Measurements from ENCODE around the gene EMCN. TPM values are rescaled to one million over a fixed set of nuclear protein-coding genes. Genes with fewer than 3 reads are reported as not detected.

EMCN gene
- total RNA-seq, 1 experiment from 2014 or later: not detected

GRCh38 chr4:100540131-100540530 is 22.3 kb upstream of the EMCN start:
- intact Hi-C loops (cut with micrococcal nuclease; ENCODE audit: unreplicated experiment) (no loop called here), in situ Hi-C loops (cut with HindIII; ENCODE audit: low pct_unique_long_range_greater_than_20kb, low sequenced_read_pairs) (no loop called here)
- DNase-seq (ENCODE audit: low read depth, low spot score): no peak
- CTCF ChIA-PET: no interaction called here
- H3K36me3 ChIP-seq (ENCODE audit: control insufficient read depth, insufficient read depth, low read length): no peaks in the 10 kb centered on the region
- no peak overlapping the region for H3K27ac ChIP-seq (ENCODE audit: low read length)
- no TSS peak for BruUV-seq (replicated peaks)
- H3K27me3 ChIP-seq (ENCODE audit: control insufficient read depth, insufficient read depth, low read length): no peaks in the 10 kb centered on the region
- no peak overlapping the region for H3K4me3 ChIP-seq (ENCODE audit: low read depth in 2 of 2, low read length in 2 of 2)
- TF ChIP-seq REST (IDR thresholded peaks at IDR 0.05; ENCODE audit: insufficient read depth in 1 of 2, low read depth in 2 of 2, low read length in 1 of 2) (no peak), SIN3A (IDR thresholded peaks at IDR 0.05; ENCODE audit: borderline replicate concordance, insufficient read depth, low read depth, low read length) (no peak), TCF7L2 (IDR thresholded peaks at IDR 0.05; ENCODE audit: low read depth, low read length) (no peak)
- TF ChIP-seq, protein P1, sequence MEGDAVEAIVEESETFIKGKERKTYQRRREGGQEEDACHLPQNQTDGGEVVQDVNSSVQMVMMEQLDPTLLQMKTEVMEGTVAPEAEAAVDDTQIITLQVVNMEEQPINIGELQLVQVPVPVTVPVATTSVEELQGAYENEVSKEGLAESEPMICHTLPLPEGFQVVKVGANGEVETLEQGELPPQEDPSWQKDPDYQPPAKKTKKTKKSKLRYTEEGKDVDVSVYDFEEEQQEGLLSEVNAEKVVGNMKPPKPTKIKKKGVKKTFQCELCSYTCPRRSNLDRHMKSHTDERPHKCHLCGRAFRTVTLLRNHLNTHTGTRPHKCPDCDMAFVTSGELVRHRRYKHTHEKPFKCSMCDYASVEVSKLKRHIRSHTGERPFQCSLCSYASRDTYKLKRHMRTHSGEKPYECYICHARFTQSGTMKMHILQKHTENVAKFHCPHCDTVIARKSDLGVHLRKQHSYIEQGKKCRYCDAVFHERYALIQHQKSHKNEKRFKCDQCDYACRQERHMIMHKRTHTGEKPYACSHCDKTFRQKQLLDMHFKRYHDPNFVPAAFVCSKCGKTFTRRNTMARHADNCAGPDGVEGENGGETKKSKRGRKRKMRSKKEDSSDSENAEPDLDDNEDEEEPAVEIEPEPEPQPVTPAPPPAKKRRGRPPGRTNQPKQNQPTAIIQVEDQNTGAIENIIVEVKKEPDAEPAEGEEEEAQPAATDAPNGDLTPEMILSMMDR (IDR thresholded peaks at IDR 0.05): no peak
- no peaks in the 10 kb centered on the region for H3K9me3 ChIP-seq (ENCODE audit: control insufficient read depth, insufficient read depth, low read depth, low read length)
- H3K4me1 ChIP-seq (ENCODE audit: control insufficient read depth, insufficient read depth, low read length): no peaks in the 10 kb centered on the region
- ATAC-seq: no peak
- POLR2A ChIA-PET: no interaction called here

DNA sequence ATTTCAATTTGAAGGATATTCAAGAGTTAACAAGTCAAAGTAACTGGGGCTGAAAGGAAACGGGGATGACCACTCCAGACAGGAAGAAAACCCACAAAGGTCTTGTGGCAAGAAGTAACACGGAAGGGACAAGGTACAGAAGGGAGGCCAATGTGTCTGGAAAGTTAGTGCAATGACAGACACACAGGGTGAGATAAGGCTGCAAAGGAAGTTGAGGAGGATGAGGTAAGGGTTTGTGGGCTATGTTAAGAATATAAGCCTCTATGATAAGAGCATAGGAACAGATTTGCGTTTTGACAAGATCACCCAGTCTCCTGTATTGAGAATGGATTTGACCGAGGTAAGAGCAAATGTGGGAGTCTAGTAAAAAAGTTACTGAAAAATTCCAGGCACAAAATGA is 21.9 kb upstream of the EMCN start:
- Histone ChIP-seq H3K4me1 (ENCODE audit: control insufficient read depth, insufficient read depth, low read length) (no peaks in the 10 kb centered on the region), H3K9me3 (ENCODE audit: control insufficient read depth, insufficient read depth, low read depth, low read length) (no peaks in the 10 kb centered on the region), H3K27me3 (ENCODE audit: control insufficient read depth, insufficient read depth, low read length) (no peaks in the 10 kb centered on the region), H3K4me3 (ENCODE audit: low read depth in 2 of 2, low read length in 2 of 2) (no peak overlapping the region), H3K27ac (ENCODE audit: low read length) (no peak overlapping the region), H3K36me3 (ENCODE audit: control insufficient read depth, insufficient read depth, low read length) (no peaks in the 10 kb centered on the region)
- TF ChIP-seq, protein P1 (IDR thresholded peaks at IDR 0.05): no peak
- TF ChIP-seq TCF7L2 (IDR thresholded peaks at IDR 0.05; ENCODE audit: low read depth, low read length) (no peak), REST (IDR thresholded peaks at IDR 0.05; ENCODE audit: insufficient read depth in 1 of 2, low read depth in 2 of 2, low read length in 1 of 2) (no peak), SIN3A (IDR thresholded peaks at IDR 0.05; ENCODE audit: borderline replicate concordance, insufficient read depth, low read depth, low read length) (no peak)
- ATAC-seq: no peak
- in situ Hi-C loops (cut with HindIII; ENCODE audit: low pct_unique_long_range_greater_than_20kb, low sequenced_read_pairs) (no loop called here), intact Hi-C loops (cut with micrococcal nuclease; ENCODE audit: unreplicated experiment) (no loop called here)
- CTCF ChIA-PET: no interaction called here
- POLR2A ChIA-PET: no interaction called here
- no TSS peak for BruUV-seq (replicated peaks)
- no peak for DNase-seq (ENCODE audit: low read depth, low spot score)

All from Panc1 (cell line).